GM12875 (cell line): ENCODE data around the gene HARBI1.

Source experiments
- H3K4me3 ChIP-seq: one replicate; pipeline ENCODE4 v1.5.1; 2011; ENCODE audit warnings: low read depth, low read length, control low read depth
- CTCF ChIP-seq: IDR thresholded peaks from 2 replicates; pipeline ENCODE4 v1.5.1; 2011; ENCODE audit warnings: low read depth, mild to moderate bottlenecking, control low read depth, inconsistent platforms, low read length, moderate library complexity, borderline replicate concordance; ENCODE audit not compliant: insufficient read depth

The HARBI1 gene, protein sequence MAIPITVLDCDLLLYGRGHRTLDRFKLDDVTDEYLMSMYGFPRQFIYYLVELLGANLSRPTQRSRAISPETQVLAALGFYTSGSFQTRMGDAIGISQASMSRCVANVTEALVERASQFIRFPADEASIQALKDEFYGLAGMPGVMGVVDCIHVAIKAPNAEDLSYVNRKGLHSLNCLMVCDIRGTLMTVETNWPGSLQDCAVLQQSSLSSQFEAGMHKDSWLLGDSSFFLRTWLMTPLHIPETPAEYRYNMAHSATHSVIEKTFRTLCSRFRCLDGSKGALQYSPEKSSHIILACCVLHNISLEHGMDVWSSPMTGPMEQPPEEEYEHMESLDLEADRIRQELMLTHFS

DNA sequence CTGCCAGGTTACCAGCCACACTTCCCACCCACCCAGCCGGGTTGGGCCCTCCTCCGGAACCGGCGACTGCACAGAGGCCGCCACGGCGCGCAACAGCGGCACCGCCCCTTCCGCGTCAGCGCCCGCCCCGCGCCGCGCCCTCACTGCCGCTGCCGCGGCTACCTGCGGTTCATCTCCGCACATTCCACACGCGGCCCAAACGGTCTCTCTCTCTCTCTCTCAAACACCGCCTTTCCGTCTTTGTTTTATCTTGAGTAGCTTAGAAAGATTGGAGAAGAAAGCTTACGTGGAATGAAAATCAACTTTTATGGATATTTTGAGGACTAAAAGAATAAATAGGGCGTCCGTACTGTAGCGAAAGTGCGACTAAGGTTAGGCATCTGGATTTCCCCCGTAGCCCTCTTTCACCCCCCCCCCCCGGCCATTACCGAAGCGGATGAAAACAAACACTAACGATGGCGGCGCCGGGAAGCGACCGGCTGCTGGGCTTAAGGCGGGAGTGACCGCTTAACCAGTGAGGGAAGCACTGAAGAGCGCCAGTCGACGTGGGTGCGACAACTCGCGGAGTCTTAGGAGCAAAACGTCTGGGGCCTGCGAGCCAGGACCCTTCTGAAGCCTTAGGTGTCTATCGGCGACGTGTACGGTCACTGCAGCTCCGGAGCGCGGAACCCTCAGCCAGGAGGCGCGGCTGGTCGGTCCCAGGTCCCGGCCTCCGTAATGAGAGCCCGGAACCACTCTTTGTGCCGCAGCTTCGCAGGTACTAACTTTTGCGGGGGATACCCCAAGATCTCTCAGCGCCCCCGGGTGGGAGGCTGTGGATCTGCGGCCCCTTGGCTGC, at the start of gene HARBI1, which contains the start of gene ATG13:
HARBI1 (minus strand) TSS at position 94 of the 838 bp plus-strand sequence. CDS start 990 bp downstream, outside the sequence.
ATG13 (plus strand) TSS at position 420 of the 838 bp plus-strand sequence. CDS start 26,739 bp downstream, outside the sequence.
- peak; percentile 86 for TF ChIP-seq CTCF
- peak within 1 kb of the TSS; percentile 98 for H3K4me3 ChIP-seq

DNA sequence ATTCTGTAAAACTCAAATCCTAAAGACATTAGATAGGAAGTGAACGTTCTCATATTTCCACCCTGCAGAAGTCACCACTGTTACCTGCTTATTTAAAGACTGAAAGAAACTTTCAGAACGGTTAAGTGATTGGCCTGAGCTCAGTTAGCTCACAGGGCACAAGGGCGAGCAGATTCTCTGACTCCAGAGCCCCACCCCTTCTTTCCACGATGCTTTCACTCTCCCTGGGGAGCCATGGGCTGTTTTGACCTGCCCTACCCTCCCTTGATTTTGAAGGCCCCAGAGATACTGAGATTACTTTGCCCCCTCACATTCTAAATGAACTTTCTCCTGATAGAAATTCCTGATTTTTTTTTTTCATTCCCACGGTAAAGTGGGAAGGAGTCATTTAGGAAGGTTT, 49.5 kb upstream of the HARBI1 start:
- H3K4me3 ChIP-seq = no peak overlapping the region
- no peak for TF ChIP-seq CTCF

DNA sequence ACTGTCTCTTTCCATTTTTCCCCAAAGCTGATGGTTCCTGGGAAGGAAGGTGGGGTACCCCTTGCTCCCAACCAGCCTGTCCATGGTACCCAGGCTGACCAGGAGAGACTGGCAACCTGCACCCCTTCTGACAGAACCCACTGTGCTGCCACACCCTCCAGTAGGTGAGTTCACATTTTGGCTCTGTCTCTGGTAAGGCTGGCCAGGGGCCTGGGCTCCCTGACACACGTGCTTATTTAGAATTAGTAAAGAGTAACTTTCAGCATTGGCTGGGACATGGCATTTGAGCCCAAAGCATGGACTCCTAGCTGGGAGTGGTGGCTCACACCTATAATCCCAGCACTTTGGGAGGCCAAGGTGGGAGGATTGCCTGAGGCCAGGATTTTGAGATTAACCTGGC, 48.3 kb upstream of the HARBI1 start:
- TF ChIP-seq CTCF = no peak
- no peak overlapping the region for H3K4me3 ChIP-seq

DNA sequence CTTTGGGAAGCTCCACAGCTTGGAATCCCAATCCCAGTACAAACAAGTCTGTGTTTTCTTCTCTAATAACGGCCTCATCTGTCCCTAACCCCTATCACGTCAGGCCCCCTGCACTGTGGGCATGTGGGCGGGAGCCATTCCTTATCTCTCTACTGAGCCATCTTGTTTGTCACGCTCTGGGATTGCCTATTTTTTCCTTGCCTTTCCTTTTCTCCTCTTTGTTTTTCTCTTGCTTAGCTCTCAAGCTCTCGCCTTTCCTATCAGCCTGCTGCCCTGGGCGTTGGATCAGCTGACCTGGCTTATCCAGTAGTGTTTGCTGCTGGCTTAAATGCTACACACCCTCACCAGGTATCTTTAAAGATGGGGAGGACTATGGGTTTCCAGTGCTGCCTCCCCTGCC, 47.6 kb upstream of the HARBI1 start:
- TF ChIP-seq CTCF = no peak
- H3K4me3 ChIP-seq = no peak overlapping the region

DNA sequence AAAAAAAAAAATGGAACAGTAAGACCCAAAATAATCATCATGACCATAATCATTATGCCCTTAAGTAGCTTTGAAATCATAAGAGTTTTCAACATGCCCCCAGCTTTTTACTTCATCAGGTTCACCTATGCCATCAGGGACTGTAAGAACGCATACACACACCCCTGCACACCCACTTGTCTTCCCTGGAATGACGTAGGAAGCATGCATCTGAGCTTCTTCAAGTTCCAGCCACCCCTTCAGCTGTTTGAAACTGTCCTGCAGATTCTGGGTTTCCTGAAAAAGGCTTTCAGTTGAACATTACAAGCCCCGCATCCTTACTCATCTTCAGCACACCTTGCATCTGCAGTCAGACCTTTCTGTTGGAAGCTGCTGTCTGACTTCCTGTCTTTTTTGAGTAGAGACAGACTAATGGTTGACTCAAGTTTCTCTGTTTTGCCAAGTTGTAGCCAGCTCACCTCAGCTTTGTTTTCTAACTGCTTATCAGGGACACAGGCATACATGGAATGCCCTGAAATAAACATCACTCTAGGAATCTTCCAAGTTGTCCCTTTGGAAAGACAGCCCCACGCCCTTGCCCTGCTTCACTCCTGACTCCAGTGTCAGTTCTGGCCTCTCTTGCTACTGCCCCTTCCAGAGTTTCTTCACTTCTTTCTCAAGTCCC, 46.4 kb upstream of the HARBI1 start:
- TF ChIP-seq CTCF = no peak
- H3K4me3 ChIP-seq = no peak overlapping the region

- TF ChIP-seq CTCF = no peak
Observed at GRCh38 chr11:46662366-46662765, 45.3 kb upstream of the HARBI1 start.

More at GRCh38 chr11:46662366-46662765, 45.3 kb upstream of the HARBI1 start:
- no peak overlapping the region for H3K4me3 ChIP-seq
